GM13976 (cell line): ENCODE measurements around the gene SCT.

Experiments used
- DNase-seq: peaks from one replicate; pipeline ENCODE4 v3.0.0; 2012; ENCODE audit warnings: low spot score
- CTCF ChIP-seq: IDR thresholded peaks from 2 replicates; pipeline ENCODE4 v1.5.1; 2012; ENCODE audit warnings: borderline replicate concordance, mild to moderate bottlenecking; ENCODE audit not compliant: insufficient read depth; ENCODE audit errors: extremely low read depth, missing control alignments, control extremely low read depth
- in situ Hi-C: fragments of 300-500 bp; cut with MboI; formaldehyde crosslinking; loops from one replicate; pipeline ENCODE4 v1.12.0; 2022; ENCODE audit warnings: low sequenced_read_pairs, mixed read lengths, inconsistent platforms; ENCODE audit not compliant: unreplicated experiment

The SCT gene

GRCh38 chr11:660681-661444, 33.9 kb upstream of the SCT start:
- in situ Hi-C loops: no loop called here
- no peak for DNase-seq
- no peak for TF ChIP-seq CTCF

- no peak for DNase-seq
- in situ Hi-C loops: no loop called here
- no peak for TF ChIP-seq CTCF
Measured at GRCh38 chr11:660281-660680, 33.3 kb upstream of the SCT start.

- DNase-seq: no peak
- in situ Hi-C loops: no loop called here
- TF ChIP-seq CTCF: no peak
Measured at GRCh38 chr11:659532-660085, 32.6 kb upstream of the SCT start.

GRCh38 chr11:657691-658126, 30.7 kb upstream of the SCT start:
- no peak for TF ChIP-seq CTCF
- in situ Hi-C loops: no loop called here
- no peak for DNase-seq

GRCh38 chr11:656866-657265, 29.9 kb upstream of the SCT start:
- in situ Hi-C loops: no loop called here
- DNase-seq: no peak
- TF ChIP-seq CTCF: no peak

GRCh38 chr11:656426-656825, 29.4 kb upstream of the SCT start:
- no peak for TF ChIP-seq CTCF
- in situ Hi-C loops: no loop called here
- DNase-seq: no peak
